Small intestine (tissue), 7 donors: ENCODE data around the gene POLD2. TPM values are rescaled to one million over a fixed set of nuclear protein-coding genes. Genes with fewer than 3 reads are reported as not detected.

Experiments
- DNase-seq, 2 donors: peaks; one replicate each; pipeline versions ENCODE4 v3.0.0 to v3.0.0-alpha.2; 2013
- FAIRE-seq: peaks from 2 replicates; lab custom pipeline; 2012; peaks lifted over from hg19 to GRCh38; lab: Jason Lieb, UNC
- H3K27ac ChIP-seq, 3 donors: one replicate each; pipeline ENCODE4 v1.5.1; 2013; ENCODE audit warnings: low read length in 2 of 3, mild to moderate bottlenecking in 2 of 3, control low read depth in 1 of 3, inconsistent platforms in 1 of 3, low read depth in 1 of 3, moderate library complexity in 1 of 3
- H3K27me3 ChIP-seq, 3 donors: one replicate each; pipeline ENCODE4 v1.6.1; 2013; ENCODE audit warnings: low read length in 3 of 3, inconsistent platforms in 1 of 3; ENCODE audit not compliant: control insufficient read depth in 3 of 3, insufficient read depth in 3 of 3
- H3K36me3 ChIP-seq, 3 donors: one replicate each; pipeline ENCODE4 v1.6.1; 2013; ENCODE audit warnings: low read length in 3 of 3, inconsistent platforms in 1 of 3, low read depth in 1 of 3, mild to moderate bottlenecking in 1 of 3, moderate library complexity in 1 of 3; ENCODE audit not compliant: control insufficient read depth in 3 of 3, insufficient read depth in 2 of 3
- H3K4me1 ChIP-seq, 3 donors: one replicate each; pipeline ENCODE4 v1.6.1; 2013; ENCODE audit warnings: low read length in 2 of 3, inconsistent platforms in 1 of 3, low read depth in 1 of 3, mild to moderate bottlenecking in 1 of 3, moderate library complexity in 1 of 3; ENCODE audit not compliant: control insufficient read depth in 3 of 3, insufficient read depth in 2 of 3
- H3K4me3 ChIP-seq, 3 donors: one replicate each; pipeline ENCODE4 v1.5.1; 2013; ENCODE audit warnings: low read length in 3 of 3, control low read depth in 1 of 3, inconsistent platforms in 1 of 3, low read depth in 1 of 3, mild to moderate bottlenecking in 1 of 3, moderate library complexity in 1 of 3
- H3K9me3 ChIP-seq, 2 donors: one replicate each; pipeline ENCODE4 v1.6.1; 2013; ENCODE audit warnings: low read depth in 1 of 2, low read length in 1 of 2; ENCODE audit not compliant: control insufficient read depth in 2 of 2, insufficient read depth in 1 of 2
- WGBS, 3 donors: extraction: QIAGEN DNeasy Blood & Tissue Kit; methylation state at CpG; one replicate each; pipeline ENCODE4 v1.1.7; 2013; 5-methylcytosine and 5-hydroxymethylcytosine counted together
- polyA plus RNA-seq, 4 donors: library from polyadenylated mRNA; stranded (reverse) in 3 of 4; unstranded in 1 of 4; fragments of 200-250 nt in 3 of 4; fragments of 120-200 nt in 1 of 4; gene quantifications; one replicate each; pipeline versions ENCODE4 v1.2.1 to v1.2.3, GENCODE V29; 2013
- donor health status: healthy with polysubstance abuse.
- donor health status: control.
- donor health status: control.
- donor health status: Bipolar disorder and iron deficiency.
- donor health status: healthy.

The POLD2 gene
- polyA plus RNA-seq, 4 donors, result 13.6 to 82.4 (median 42.4) TPM

DNA sequence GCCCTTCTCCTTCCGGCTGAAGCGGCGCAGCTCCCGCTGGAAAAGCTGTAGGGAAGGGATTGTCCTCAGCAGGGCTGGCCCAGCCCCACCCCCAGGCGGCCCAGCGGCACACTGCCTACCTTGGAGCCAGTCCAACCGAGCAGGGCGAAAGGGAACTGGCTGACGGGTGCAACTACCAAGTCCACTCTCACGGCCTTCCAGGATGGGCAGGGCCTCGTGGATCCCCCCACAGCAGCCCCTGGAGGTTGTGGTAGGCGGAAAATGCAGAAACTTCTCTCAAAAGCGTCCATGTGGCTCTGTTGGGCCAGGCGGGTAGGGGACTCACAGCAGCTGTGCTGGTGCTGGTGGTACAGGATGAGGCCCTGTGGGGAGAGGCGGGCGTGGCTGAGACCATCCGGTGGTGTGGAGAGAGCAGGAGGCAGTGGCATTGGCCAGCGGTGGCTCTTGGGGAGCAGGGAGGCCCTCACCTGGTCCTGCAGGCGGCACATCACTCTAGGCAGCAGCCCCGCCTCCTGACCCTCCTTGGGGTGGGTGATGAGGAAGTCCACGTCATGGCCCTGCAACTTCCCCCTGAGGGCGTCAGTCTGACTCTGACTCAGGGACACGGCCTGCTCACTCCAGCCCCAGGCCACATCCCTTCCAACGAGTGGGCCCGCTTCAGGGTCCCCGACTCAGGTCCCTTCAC, 49.5 kb downstream of the POLD2 start:
- H3K27ac ChIP-seq, result peak overlapping the region in 2 of 3 donors; percentile 50 to 86
- no peaks in the 10 kb centered on the region for H3K27me3 ChIP-seq
- DNase-seq (peak in 1 of 2 donors; percentile 92), FAIRE-seq (no peak)
- peaks cover 5 to 70% (median 16%) of the 10 kb centered on the region in 3 donors for H3K36me3 ChIP-seq
- H3K9me3 ChIP-seq, result no peaks in the 10 kb centered on the region
- H3K4me3 ChIP-seq, result no peak overlapping the region
- 33 to 57% (median 44%) methylated on average over 25 to 26 of the region's 26 CpGs for WGBS, 3 donors
- H3K4me1 ChIP-seq, result peaks cover 0 to 13% (median 9%) of the 10 kb centered on the region in 3 donors

DNA sequence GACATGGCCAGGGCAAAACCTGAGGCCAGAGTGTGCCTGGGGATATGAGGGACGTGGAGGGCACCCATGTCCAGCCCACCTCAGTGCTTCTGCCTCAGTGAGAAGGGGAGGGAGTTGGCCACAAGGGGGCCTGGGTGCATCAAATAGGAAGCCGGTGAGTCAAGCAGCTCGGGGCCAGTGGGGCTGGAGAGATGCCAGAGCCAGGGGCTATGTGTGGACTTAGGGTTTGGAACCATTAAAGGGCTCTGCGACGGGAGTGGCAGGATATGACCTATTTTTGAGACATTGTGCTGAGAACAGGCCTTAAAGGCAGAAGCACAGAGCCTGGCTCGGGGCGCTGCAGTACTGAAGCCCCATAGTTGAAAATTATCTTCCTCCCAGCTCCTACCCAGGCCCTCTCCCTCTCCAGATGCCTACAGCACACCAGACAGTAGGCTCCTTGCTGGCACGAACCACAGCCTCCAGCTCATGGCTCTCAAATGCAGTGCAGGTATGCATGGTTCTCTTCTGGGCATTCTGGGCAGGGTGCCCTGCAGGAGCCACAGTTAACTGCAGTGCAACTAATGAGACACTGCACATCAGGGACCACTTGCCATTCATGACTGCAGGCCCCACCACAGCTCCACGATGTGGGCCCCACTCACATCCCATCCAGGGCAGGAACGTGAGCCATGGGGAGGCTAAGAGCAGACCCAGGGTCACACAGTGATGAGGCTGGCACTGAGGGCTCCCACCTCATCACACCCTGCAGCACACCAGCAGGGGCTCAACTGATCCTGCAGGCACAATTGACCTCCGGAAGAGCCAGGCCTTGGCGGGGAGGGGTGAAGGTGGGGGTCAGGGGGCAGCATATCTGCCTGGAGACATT, 50.8 kb downstream of the POLD2 start:
- DNase-seq (peak; percentile 50 to 59), FAIRE-seq (no peak)
- Histone ChIP-seq H3K4me3 (no peak overlapping the region), H3K27ac (peak overlapping the region; percentile 8 to 86 (median 37)), H3K36me3 (peaks cover 5 to 57% (median 13%) of the 10 kb centered on the region in 3 donors), H3K9me3 (no peaks in the 10 kb centered on the region), H3K27me3 (no peaks in the 10 kb centered on the region), H3K4me1 (peaks cover 0 to 13% (median 9%) of the 10 kb centered on the region in 3 donors)
- 52 to 61% (median 61%) methylated on average over 12 of the region's 12 CpGs for WGBS, 3 donors

DNA sequence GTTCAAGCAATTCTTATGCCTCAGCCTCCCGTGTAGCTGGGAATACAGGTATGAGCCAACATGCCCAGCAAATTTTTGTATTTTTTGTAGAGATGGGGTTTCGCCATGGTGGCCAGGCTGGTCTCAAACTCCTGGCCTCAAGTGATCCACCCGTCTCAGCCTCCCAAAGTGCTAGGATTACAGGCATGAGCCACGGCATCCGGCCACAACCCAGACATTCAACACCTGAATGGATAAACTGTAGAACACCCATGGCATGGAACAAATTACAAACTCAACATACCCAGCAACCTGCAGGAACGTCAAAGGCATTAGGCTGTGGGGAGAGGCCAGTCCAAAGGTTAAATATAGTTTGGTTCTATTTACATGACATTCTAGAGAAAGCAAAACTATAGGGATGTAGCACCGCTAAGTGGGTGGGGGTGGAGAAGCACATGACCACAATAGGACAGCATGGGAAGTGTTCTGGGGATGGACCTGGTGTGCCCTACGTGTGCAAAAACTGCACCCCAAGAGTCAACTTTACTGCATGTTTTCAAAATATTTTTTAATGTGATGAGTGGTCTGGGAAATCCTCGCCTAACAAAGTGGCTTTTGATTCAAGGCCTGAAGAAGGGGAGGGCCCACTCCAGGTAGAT, 51.5 kb downstream of the POLD2 start:
- 36 to 59% (median 50%) methylated on average over 9 of the region's 9 CpGs for WGBS, 3 donors
- Histone ChIP-seq H3K4me3 (no peak overlapping the region), H3K27me3 (no peaks in the 10 kb centered on the region), H3K4me1 (peaks cover 0 to 14% (median 9%) of the 10 kb centered on the region in 3 donors), H3K27ac (peak overlapping the region in 2 of 3 donors; percentile 22 to 37), H3K9me3 (no peaks in the 10 kb centered on the region), H3K36me3 (peaks cover 5 to 50% (median 11%) of the 10 kb centered on the region in 3 donors)
- DNase-seq (peak; percentile 66 to 68), FAIRE-seq (no peak)

DNA sequence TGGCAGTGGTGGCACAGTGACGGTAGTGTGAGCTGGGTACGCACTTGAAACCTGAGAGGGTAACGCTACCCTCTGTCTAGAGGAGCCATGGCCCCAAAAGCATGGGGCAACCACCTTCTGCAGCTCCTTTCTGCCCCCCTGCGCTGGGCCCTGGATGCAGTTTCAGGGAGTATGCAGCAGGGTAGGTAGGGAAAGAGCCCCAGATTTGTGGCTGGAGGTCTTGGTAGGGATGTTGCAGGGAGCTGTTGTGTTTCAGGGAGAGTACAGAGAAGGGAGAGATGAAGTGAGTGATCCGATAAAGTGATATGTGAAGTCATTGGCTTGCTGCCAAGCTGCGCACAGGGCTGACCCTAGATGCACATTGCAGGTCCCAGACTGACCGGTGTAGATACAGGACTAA, 55.3 kb downstream of the POLD2 start:
- DNase-seq, result no peak
- H3K36me3 ChIP-seq, result peaks cover 0 to 15% (median 6%) of the 10 kb centered on the region in 3 donors
- H3K4me1 ChIP-seq, result peaks cover 0 to 34% (median 3%) of the 10 kb centered on the region in 3 donors
- WGBS, 3 donors, result 60 to 70% (median 68%) methylated on average over 7 of the region's 7 CpGs
- H3K4me3 ChIP-seq, result no peak overlapping the region
- FAIRE-seq, result no peak
- peaks cover 0 to 19% (median 0%) of the 10 kb centered on the region in 3 donors for H3K27me3 ChIP-seq
- no peak overlapping the region for H3K27ac ChIP-seq
- H3K9me3 ChIP-seq, result no peaks in the 10 kb centered on the region

DNA sequence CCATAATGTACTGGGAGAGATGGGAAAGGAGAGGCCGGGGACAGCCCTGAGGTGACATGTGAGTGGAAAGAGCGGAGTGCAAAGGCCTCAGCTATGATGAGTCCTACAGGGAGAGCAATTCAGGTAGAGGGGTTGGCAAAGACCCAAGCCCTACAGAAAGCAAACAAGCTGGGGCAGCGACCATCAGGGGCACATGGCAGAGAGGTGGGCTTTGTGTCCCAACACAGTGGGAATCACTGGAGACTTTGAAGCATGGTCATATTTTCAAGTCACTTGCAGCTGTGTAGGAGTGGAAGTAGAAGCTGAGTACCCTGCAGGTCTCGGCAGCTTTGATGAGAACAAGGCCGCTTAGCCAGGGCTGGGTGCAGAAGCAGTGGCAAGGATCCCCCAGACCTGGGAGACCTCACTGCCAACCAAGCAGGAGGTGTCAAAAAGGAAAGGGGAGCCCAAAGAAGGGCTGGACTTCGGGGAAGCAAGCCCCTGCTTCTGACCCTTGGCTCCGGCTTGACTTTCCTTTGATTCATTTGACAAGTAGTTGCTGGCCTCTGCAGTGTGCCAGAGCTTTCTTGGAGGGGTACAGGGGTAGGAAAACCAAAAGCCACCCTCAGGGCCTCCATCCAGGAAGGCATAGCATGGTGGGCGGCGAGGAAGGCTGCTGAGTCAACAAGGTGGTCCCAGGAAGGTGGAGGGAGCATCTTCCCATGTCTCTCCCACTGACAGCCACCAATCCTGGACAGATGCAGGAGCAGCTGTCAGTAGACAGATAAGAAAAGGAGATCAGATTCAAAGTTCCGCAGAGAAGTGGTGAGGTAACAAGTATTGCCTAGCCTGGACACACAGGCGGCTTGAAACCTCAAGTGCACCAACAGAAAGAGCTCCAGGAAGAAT, 56.0 kb downstream of the POLD2 start:
- Histone ChIP-seq H3K27me3 (peaks cover 0 to 19% (median 0%) of the 10 kb centered on the region in 3 donors), H3K4me1 (peaks cover 0 to 28% (median 0%) of the 10 kb centered on the region in 3 donors), H3K36me3 (peaks cover 0 to 13% (median 0%) of the 10 kb centered on the region in 3 donors), H3K27ac (no peak overlapping the region), H3K9me3 (no peaks in the 10 kb centered on the region), H3K4me3 (no peak overlapping the region)
- FAIRE-seq (no peak), DNase-seq (no peak)
- 66 to 80% (median 74%) methylated on average over 11 of the region's 11 CpGs for WGBS, 3 donors

DNA sequence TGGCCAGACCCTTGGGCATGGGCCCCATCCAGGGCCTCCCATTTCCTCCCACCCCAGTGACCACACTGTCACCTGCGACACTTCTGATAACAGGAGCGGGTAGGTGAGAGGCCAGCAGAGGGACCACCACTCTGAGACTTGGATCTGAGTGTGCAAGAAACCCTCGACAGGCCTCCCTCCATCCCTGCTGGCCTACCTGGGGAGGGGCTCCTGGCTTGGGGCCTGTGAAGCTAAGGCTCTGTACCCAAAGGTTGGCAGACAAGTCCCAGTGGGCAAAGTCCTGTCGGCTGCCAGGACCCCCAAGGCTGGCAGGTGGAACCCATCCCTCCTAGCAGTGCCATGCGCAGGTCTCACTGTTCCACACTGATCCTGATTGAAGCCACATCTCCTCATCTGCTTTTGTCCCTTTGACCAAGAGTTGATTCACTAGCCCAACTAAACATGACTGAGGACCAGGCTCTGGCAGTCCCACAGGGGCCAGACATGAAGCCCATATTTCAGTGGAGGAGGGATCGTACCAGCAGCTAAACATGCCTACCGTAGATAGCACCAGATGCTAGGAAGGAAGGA, 56.8 kb downstream of the POLD2 start:
- DNase-seq (no peak), FAIRE-seq (no peak)
- peaks cover 0 to 19% (median 0%) of the 10 kb centered on the region in 3 donors for H3K27me3 ChIP-seq
- 53 to 67% (median 58%) methylated on average over 7 of the region's 7 CpGs for WGBS, 3 donors
- peaks cover 0 to 22% (median 0%) of the 10 kb centered on the region in 3 donors for H3K4me1 ChIP-seq
- no peaks in the 10 kb centered on the region for H3K9me3 ChIP-seq
- H3K36me3 ChIP-seq, result peaks cover 0 to 17% (median under 1%) of the 10 kb centered on the region in 3 donors
- H3K4me3 ChIP-seq, result no peak overlapping the region
- no peak overlapping the region for H3K27ac ChIP-seq

DNA sequence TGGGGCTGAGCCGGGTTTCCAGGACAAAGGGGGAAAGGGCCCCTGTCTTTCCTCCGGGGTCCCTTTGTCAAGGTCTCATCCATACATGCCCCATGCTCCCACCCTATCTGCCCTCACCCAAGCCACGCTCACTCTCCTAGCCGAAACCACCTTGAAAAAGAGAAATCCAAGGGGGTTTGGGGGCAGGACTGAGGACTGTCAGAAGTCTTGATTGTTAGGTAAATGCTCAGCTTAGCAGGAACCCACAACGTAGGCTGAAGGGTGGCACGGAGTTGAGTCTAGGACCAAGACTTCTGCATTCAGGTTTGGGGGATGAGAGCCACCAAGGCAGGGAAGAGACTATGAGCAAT, 57.3 kb downstream of the POLD2 start:
- no peaks in the 10 kb centered on the region for H3K9me3 ChIP-seq
- WGBS, 3 donors, result 27 to 40% (median 35%) methylated on average over 6 of the region's 6 CpGs
- H3K4me1 ChIP-seq, result peaks cover 0 to 22% (median 0%) of the 10 kb centered on the region in 3 donors
- H3K27me3 ChIP-seq, result peaks cover 0 to 19% (median 0%) of the 10 kb centered on the region in 3 donors
- no peak overlapping the region for H3K27ac ChIP-seq
- H3K4me3 ChIP-seq, result no peak overlapping the region
- peaks cover 3 to 17% (median 5%) of the 10 kb centered on the region in 3 donors for H3K36me3 ChIP-seq
- no peak for FAIRE-seq
- no peak for DNase-seq
